Stimulated activated CD4-positive, alpha-beta T cell treated with anti-CD3 and anti-CD28 coated beads, Interleukin-4, amount 100 ng/mL, for 1 hour (primary cell): ENCODE results near the gene OR51D1.

Source experiments
- DNase-seq: peaks from one replicate; pipeline ENCODE4 v3.0.0-alpha.2; 2020

OR51D1 gene

GRCh38 chr11:4645974-4646373 is 8.7 kb downstream of the OR51D1 start:
- no peak for DNase-seq

GRCh38 chr11:4647766-4648165 is 10.5 kb downstream of the OR51D1 start:
- DNase-seq = no peak

- no peak for DNase-seq
These were observed 17.5 kb downstream of the OR51D1 start for GRCh38 chr11:4654635-4655369.

GRCh38 chr11:4658629-4659445 is 21.6 kb downstream of the OR51D1 start:
- no peak for DNase-seq

GRCh38 chr11:4662876-4663275 is 25.6 kb downstream of the OR51D1 start:
- no peak for DNase-seq

- DNase-seq = no peak
These were observed 26.9 kb downstream of the OR51D1 start for GRCh38 chr11:4664183-4664582.

GRCh38 chr11:4664786-4665185 is 27.5 kb downstream of the OR51D1 start:
- no peak for DNase-seq

- DNase-seq = no peak
These were observed 28.1 kb downstream of the OR51D1 start for GRCh38 chr11:4665424-4665823.

GRCh38 chr11:4671741-4672140 is 34.5 kb downstream of the OR51D1 start:
- DNase-seq = no peak

- DNase-seq = no peak
These were observed 35.2 kb downstream of the OR51D1 start for GRCh38 chr11:4672470-4672869.

GRCh38 chr11:4673781-4674180 is 36.5 kb downstream of the OR51D1 start:
- no peak for DNase-seq

- no peak for DNase-seq
These were observed 40.7 kb downstream of the OR51D1 start for GRCh38 chr11:4677948-4678347.

GRCh38 chr11:4680341-4680740 is 43.1 kb downstream of the OR51D1 start:
- DNase-seq = no peak

- DNase-seq = no peak
These were observed 45.5 kb downstream of the OR51D1 start for GRCh38 chr11:4682623-4683419.

GRCh38 chr11:4684631-4685285 is 47.5 kb downstream of the OR51D1 start:
- no peak for DNase-seq
